ENCODE data around the gene AGO4.
"Not testable (repeated sequence)": the region's sequence is repeated elsewhere in the genome, so short reads cannot be mapped to it uniquely, and the experiment has no call there.

AGO4 gene

GRCh38 chr1:35807614-35808449 lies at the start of gene AGO4:
AGO4 (plus strand) TSS chr1:35808016; CDS start chr1:35808417, 401 bp downstream.
- Mint-ChIP-seq H3K27ac (peak within 1 kb of the TSS; percentile 77), H3K4me1 (peaks cover 49% of the 10 kb centered on the region), H3K9me3 (no peaks in the 10 kb centered on the region), H3K27me3 (peaks cover 10% of the 10 kb centered on the region), H3K36me3 (no peaks in the 10 kb centered on the region), H3K4me3 (peak within 1 kb of the TSS; percentile 84)
- DNase-seq = peak; percentile 52
- CTCF ChIA-PET = no interaction called here

GRCh38 chr1:35762141-35762540 lies 45.7 kb upstream of the AGO4 start:
- H3K27me3 Mint-ChIP-seq = no peaks in the 10 kb centered on the region
- CTCF ChIA-PET = interaction anchor here (0.6 to 1.5 kb wide), 3 partner anchors 14 to 42 kb away, joined by 3 to 4 read pairs (median 3); no protein-coding TSS in a partner anchor
- H3K27ac Mint-ChIP-seq = no peak overlapping the region
- no peak for DNase-seq
- H3K9me3 Mint-ChIP-seq = no peaks in the 10 kb centered on the region
- H3K4me3 Mint-ChIP-seq = no peak overlapping the region
- H3K4me1 Mint-ChIP-seq = peaks cover 30% of the 10 kb centered on the region
- peaks cover 45% of the 10 kb centered on the region for H3K36me3 Mint-ChIP-seq

GRCh38 chr1:35763201-35763600 lies 44.6 kb upstream of the AGO4 start:
- H3K4me1 Mint-ChIP-seq = peaks cover 38% of the 10 kb centered on the region
- CTCF ChIA-PET = interaction anchor here (1.2 kb wide), 1 partner anchor 19 kb away, joined by 3 read pairs; no protein-coding TSS in a partner anchor
- no peak for DNase-seq
- no peaks in the 10 kb centered on the region for H3K27me3 Mint-ChIP-seq
- H3K27ac Mint-ChIP-seq = no peak overlapping the region
- H3K9me3 Mint-ChIP-seq = no peaks in the 10 kb centered on the region
- peaks cover 40% of the 10 kb centered on the region for H3K36me3 Mint-ChIP-seq
- H3K4me3 Mint-ChIP-seq = no peak overlapping the region

- no peak for DNase-seq
- Mint-ChIP-seq H3K4me1 (peaks cover 43% of the 10 kb centered on the region), H3K27ac (no peak overlapping the region), H3K36me3 (peaks cover 38% of the 10 kb centered on the region), H3K4me3 (no peak overlapping the region), H3K9me3 (no peaks in the 10 kb centered on the region), H3K27me3 (no peaks in the 10 kb centered on the region)
- CTCF ChIA-PET = no interaction called here
Measured at GRCh38 chr1:35764283-35764682, 43.5 kb upstream of the AGO4 start.

DNA sequence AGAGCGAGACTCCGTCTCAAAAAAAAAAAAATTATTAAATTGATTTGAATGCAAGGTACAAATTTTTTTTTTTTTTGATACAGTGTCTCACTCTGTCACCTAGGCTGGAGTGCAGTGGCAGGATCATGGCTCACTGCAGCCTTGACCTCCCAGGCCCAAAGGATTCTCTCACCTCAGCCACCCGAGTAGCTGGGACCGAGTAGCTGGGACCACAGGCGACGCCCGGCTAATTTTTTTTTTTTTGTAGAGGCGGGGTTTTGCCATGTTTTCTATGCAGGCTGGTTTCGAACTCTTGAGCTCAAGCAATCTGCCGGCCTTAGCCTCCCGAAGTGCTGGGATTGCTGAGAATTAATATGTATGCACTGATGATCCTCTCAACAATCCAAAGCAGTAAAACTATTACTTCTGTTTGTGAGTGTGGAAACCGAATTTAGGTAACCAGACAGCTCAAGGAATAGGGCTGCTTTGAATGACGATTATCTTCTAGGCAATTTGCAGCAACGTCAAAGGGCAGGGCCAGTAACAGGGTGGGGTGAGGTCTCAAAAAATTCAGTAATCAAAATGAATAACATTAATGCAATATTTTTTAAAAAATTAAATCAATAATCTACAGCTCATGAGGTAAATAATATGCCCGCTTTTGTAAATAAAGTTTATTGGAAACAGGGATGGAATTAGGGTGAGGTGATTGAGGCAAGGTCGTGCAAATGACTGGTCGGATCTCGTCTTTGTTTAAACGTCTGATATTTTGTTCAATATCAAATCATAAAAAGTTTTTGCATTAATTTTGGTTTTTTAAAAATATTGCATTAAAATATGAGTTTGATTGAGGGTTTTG lies 39.2 kb upstream of the AGO4 start:
- peaks cover 12% of the 10 kb centered on the region for H3K36me3 Mint-ChIP-seq
- no peak for DNase-seq
- CTCF ChIA-PET = interaction anchor here (0.8 to 2.1 kb wide), 5 partner anchors 12 to 204 kb away, joined by 3 to 12 read pairs (median 4); no protein-coding TSS in a partner anchor
- H3K4me3 Mint-ChIP-seq = peak overlapping the region; percentile 99
- H3K27me3 Mint-ChIP-seq = no peaks in the 10 kb centered on the region
- peaks cover 46% of the 10 kb centered on the region for H3K4me1 Mint-ChIP-seq
- H3K27ac Mint-ChIP-seq = peak overlapping the region; percentile 85
- no peaks in the 10 kb centered on the region for H3K9me3 Mint-ChIP-seq

DNA sequence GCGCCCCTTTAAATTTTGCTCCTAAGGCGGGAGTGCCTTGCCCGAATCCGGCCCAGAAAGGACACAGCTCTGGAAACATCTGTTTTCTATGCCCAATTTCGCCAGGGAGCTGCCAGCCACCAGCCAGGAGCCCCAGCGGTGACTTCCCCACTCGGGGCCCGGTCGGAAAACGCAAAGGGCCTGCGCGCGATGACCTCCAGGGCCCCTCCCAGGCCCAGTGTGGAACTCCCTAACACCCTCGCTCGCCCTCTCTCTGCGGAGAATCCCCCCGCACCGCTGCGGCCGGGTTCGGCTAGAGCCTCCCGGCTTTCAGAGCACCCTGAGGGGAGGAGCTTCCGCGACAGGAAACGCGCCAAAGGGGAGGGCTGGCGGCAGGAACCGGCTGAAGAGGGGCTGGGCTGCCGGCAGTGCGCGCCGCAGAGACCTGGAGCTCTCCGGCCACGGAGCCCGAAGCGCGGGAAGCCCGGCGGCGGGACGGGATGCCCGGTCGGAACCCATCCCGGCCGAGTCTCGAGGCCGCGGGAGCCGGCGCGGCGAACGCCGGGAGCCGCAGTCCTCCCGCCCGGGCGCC lies 38.5 kb upstream of the AGO4 start:
- Mint-ChIP-seq H3K27ac (peak overlapping the region; percentile 85), H3K9me3 (no peaks in the 10 kb centered on the region), H3K27me3 (no peaks in the 10 kb centered on the region), H3K4me3 (peak overlapping the region; percentile 99), H3K36me3 (peaks cover 7% of the 10 kb centered on the region), H3K4me1 (peaks cover 42% of the 10 kb centered on the region)
- peak; percentile 93 for DNase-seq
- CTCF ChIA-PET = interaction anchor here (0.9 to 2.1 kb wide), 6 partner anchors 13 to 204 kb away, joined by 3 to 12 read pairs (median 6); no protein-coding TSS in a partner anchor

- Mint-ChIP-seq H3K27me3 (no peaks in the 10 kb centered on the region), H3K27ac (no peak overlapping the region), H3K9me3 (no peaks in the 10 kb centered on the region), H3K4me1 (peaks cover 23% of the 10 kb centered on the region), H3K4me3 (no peak overlapping the region), H3K36me3 (peaks cover 3% of the 10 kb centered on the region)
- no peak for DNase-seq
- CTCF ChIA-PET = interaction anchor here (1.0 to 1.2 kb wide), 2 partner anchors 58 to 209 kb away, joined by 3 to 4 read pairs; no protein-coding TSS in a partner anchor
Measured at GRCh38 chr1:35773711-35774110, 34.1 kb upstream of the AGO4 start.

- peaks cover 27% of the 10 kb centered on the region for H3K4me1 Mint-ChIP-seq
- not testable (repeated sequence) for H3K36me3 Mint-ChIP-seq, DNase-seq, H3K4me3 Mint-ChIP-seq, H3K9me3 Mint-ChIP-seq, H3K27me3 Mint-ChIP-seq, H3K27ac Mint-ChIP-seq
- CTCF ChIA-PET = interaction anchor here (1.2 to 1.7 kb wide), 4 partner anchors 15 to 212 kb away, joined by 3 to 6 read pairs (median 4); no protein-coding TSS in a partner anchor
Measured at GRCh38 chr1:35776172-35776571, 31.6 kb upstream of the AGO4 start.

DNA sequence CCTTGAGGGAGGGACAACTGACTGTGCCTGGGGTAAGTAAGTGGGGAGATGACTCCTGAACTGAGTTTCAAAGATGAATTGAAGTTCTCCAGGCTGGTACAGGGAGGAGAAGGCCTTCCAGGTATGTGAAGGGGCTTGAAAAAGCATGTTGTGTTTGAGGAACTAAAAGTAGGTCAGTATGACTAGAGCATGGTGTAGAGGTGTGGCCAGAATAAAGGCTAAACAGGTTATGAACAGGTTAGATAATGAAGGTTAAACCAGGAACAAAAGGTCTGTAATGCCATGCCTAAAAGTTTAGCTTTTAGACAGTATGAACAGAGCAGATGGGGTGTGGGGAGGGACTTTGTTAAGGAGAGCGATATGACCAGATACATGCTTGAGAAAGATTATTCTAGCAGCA lies 30.7 kb upstream of the AGO4 start:
- H3K27me3 Mint-ChIP-seq = no peaks in the 10 kb centered on the region
- no peaks in the 10 kb centered on the region for H3K9me3 Mint-ChIP-seq
- DNase-seq = no peak
- CTCF ChIA-PET = interaction anchor here (1.2 to 1.7 kb wide), 3 partner anchors 61 to 213 kb away, joined by 3 to 6 read pairs (median 4); no protein-coding TSS in a partner anchor
- H3K27ac Mint-ChIP-seq = no peak overlapping the region
- H3K36me3 Mint-ChIP-seq = no peaks in the 10 kb centered on the region
- no peak overlapping the region for H3K4me3 Mint-ChIP-seq
- H3K4me1 Mint-ChIP-seq = peaks cover 19% of the 10 kb centered on the region

- Mint-ChIP-seq H3K36me3 (no peaks in the 10 kb centered on the region), H3K27me3 (peaks cover 6% of the 10 kb centered on the region), H3K4me3 (no peak overlapping the region), H3K4me1 (peaks cover 17% of the 10 kb centered on the region), H3K27ac (no peak overlapping the region), H3K9me3 (no peaks in the 10 kb centered on the region)
- DNase-seq = no peak
- CTCF ChIA-PET = no interaction called here
Measured at GRCh38 chr1:35783055-35783583, 24.7 kb upstream of the AGO4 start.

DNA sequence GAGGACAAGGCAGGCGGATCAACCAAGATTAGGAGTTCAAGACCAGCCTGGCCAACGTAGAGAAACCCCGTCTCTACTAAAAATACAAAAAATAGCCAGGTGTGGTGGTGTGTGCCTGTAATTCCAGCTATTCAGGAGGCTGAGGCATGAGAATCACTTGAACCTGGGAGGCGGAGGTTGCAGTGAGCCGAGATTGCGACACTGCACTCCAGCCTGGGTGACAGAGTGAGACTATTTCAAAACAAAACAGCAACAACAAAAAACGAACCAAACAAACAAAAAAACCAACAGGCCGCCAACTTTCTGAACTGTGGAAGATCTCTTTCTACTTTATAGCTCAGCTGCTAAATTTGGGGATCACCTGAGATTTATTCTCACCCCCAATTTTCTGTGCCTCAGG lies 23.5 kb upstream of the AGO4 start:
- not testable (repeated sequence) for DNase-seq, H3K27ac Mint-ChIP-seq
- CTCF ChIA-PET = interaction anchor here (0.5 kb wide), 1 partner anchor 35 kb away, joined by 3 read pairs; no protein-coding TSS in a partner anchor

DNA sequence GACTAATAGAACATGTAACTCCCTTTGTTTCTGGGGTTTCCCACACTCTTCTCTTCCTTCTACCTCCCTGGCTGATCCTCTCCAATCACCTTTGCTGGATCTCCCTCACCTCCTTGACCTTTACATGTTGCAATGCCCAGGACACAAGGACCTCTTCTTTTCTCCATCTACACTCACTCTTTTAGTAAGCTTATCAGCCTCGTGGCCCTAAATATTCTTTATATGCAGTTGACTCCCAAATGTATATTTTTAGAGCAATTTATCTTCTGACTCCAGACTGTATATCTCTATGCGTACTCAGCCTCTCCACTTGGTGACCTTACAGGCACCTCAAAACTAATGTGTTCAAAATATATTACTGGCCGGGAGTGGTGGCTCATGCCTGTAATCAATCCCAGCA lies 19.7 kb upstream of the AGO4 start:
- no peak overlapping the region for H3K27ac Mint-ChIP-seq
- no peaks in the 10 kb centered on the region for H3K9me3 Mint-ChIP-seq
- CTCF ChIA-PET = no interaction called here
- DNase-seq = no peak
- H3K27me3 Mint-ChIP-seq = peaks cover 6% of the 10 kb centered on the region
- no peaks in the 10 kb centered on the region for H3K36me3 Mint-ChIP-seq
- no peak overlapping the region for H3K4me3 Mint-ChIP-seq
- H3K4me1 Mint-ChIP-seq = no peaks in the 10 kb centered on the region

More for the DNA sequence above, 23.5 kb upstream of the AGO4 start:
- not testable (repeated sequence) for H3K4me3 Mint-ChIP-seq, H3K9me3 Mint-ChIP-seq, H3K4me1 Mint-ChIP-seq, H3K27me3 Mint-ChIP-seq, H3K36me3 Mint-ChIP-seq

GRCh38 chr1:35790670-35791069 lies 17.1 kb upstream of the AGO4 start:
- no peak overlapping the region for H3K4me3 Mint-ChIP-seq
- H3K27me3 Mint-ChIP-seq = peaks cover 6% of the 10 kb centered on the region
- no peaks in the 10 kb centered on the region for H3K4me1 Mint-ChIP-seq
- H3K9me3 Mint-ChIP-seq = no peaks in the 10 kb centered on the region
- CTCF ChIA-PET = interaction anchor here (2.0 kb wide), 1 partner anchor 15 kb away, joined by 4 read pairs; no protein-coding TSS in a partner anchor
- DNase-seq = no peak
- H3K36me3 Mint-ChIP-seq = no peaks in the 10 kb centered on the region
- H3K27ac Mint-ChIP-seq = no peak overlapping the region

DNA sequence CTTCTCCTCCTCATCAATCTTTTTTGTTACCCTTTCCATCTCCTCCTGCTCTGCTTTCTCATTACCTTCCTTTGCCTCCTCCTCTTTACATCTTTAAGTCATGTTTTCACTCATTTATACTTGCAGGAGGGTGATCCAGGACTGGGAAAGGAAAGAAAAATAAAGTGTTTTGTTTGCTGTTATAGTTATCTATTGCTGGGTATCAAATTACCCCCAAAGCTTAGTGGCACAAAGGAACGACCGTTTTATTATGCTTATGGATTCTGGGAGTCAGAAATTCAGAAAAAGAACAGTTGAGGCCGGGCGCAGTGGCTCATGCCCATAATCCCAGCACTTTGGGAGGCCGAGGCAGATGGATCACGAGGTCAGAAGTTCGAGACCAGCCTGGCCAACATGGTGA lies 12.5 kb upstream of the AGO4 start:
- Mint-ChIP-seq H3K4me3 (no peak overlapping the region), H3K36me3 (no peaks in the 10 kb centered on the region), H3K4me1 (peaks cover 2% of the 10 kb centered on the region), H3K9me3 (no peaks in the 10 kb centered on the region), H3K27ac (no peak overlapping the region), H3K27me3 (peaks cover 4% of the 10 kb centered on the region)
- DNase-seq = no peak
- CTCF ChIA-PET = no interaction called here

Data from activated naive CD4-positive, alpha-beta T cell treated with anti-CD3 and anti-CD28 coated beads, Interleukin-2, amount 10 ng/mL, durations not matched to agents 7 days and 5 days (primary cell).